Endothelial cell of umbilical vein (primary cell): ENCODE measurements around the gene ARMC7. TPM values are rescaled to one million over a fixed set of nuclear protein-coding genes. Genes with fewer than 3 reads are reported as not detected.

Source experiments
- BruUV-seq: library from RNA; stranded (reverse); fragments of 400-500 nt; replicated peaks from 2 replicates; lab custom pipeline; 2021; lab: Mats Ljungman, UMichigan
- CTCF ChIA-PET: fragments of 300-600, 350-600 bp; sonication (Branson Sonifier 250); formaldehyde crosslinking; loops from one replicate; lab custom pipeline; 2021; ENCODE audit warnings: antibody characterized with exemption, inconsistent platforms; lab: Charles Lee
- POLR2A ChIA-PET: fragments of 300-600, 350-600 bp; sonication (Branson Sonifier 250); formaldehyde crosslinking; loops from one replicate; lab custom pipeline; 2021; ENCODE audit warnings: antibody characterized with exemption, inconsistent platforms; lab: Charles Lee
- DNase-seq: peaks from one replicate; pipeline ENCODE4 v3.0.0-alpha.2; 2011; ENCODE audit warnings: low read depth, low spot score
- FAIRE-seq: peaks from 2 replicates; lab custom pipeline; 2011; peaks lifted over from hg19 to GRCh38; lab: Jason Lieb, UNC
- H2AFZ ChIP-seq: 2 replicates; pipeline ENCODE4 v1.6.0; 2012; ENCODE audit warnings: low read depth, low read length, control low read depth, inconsistent platforms
- H3K27ac ChIP-seq: 2 replicates; pipeline ENCODE4 v1.5.1; 2011; ENCODE audit warnings: low read depth, mild to moderate bottlenecking, control low read depth, low read length, moderate library complexity; ENCODE audit not compliant: insufficient read depth
- H3K27me3 ChIP-seq, 2 experiments: 2 replicates each; pipeline versions ENCODE4 v1.6.0 to v1.6.1; 2011; ENCODE audit warnings: low read length in 2 of 2, mixed read lengths in 1 of 2; ENCODE audit not compliant: control insufficient read depth in 2 of 2, insufficient read depth in 2 of 2
- H3K36me3 ChIP-seq, 2 experiments: 2 replicates in 1 of 2; 3 replicates in 1 of 2; pipeline ENCODE4 v1.5.1; 2011; ENCODE audit warnings: low read length in 2 of 2, mild to moderate bottlenecking in 1 of 2, moderate library complexity in 1 of 2; ENCODE audit not compliant: control insufficient read depth in 2 of 2, insufficient read depth in 2 of 2; ENCODE audit errors: extremely low read depth in 1 of 2
- H3K4me1 ChIP-seq: 3 replicates; pipeline ENCODE4 v1.5.1; 2011; ENCODE audit warnings: mild to moderate bottlenecking, low read length; ENCODE audit not compliant: control insufficient read depth, insufficient read depth; ENCODE audit errors: extremely low read depth
- H3K4me2 ChIP-seq: 2 replicates; pipeline ENCODE4 v1.6.1; 2011; ENCODE audit warnings: low read length, control low read depth, mixed read lengths; ENCODE audit not compliant: insufficient read depth
- H3K4me3 ChIP-seq, 3 experiments: fragments of 200-600 bp in 1 of 3; sonication (generic), shearing (Covaris generic) in 1 of 3; replicated peaks in 1 of 3; 2 replicates each; pipeline ENCODE4 v1.5.1; 2011 to 2016; ENCODE audit warnings: control low read depth in 3 of 3, low read length in 3 of 3, mild to moderate bottlenecking in 2 of 3, inconsistent platforms in 1 of 3, low read depth in 1 of 3, moderate library complexity in 1 of 3; ENCODE audit not compliant: insufficient read depth in 1 of 3
- H3K79me2 ChIP-seq: 2 replicates; pipeline ENCODE4 v1.6.0; 2012; ENCODE audit warnings: low read length, inconsistent platforms; ENCODE audit not compliant: control insufficient read depth, insufficient read depth
- H3K9ac ChIP-seq: replicated peaks from 2 replicates; pipeline ENCODE3; 2011; ENCODE audit warnings: low read length, control low read depth; ENCODE audit not compliant: insufficient read depth; ENCODE audit errors: extremely low read depth
- H3K9me1 ChIP-seq: replicated peaks from 3 replicates; pipeline ENCODE4 v1.6.0; 2011; ENCODE audit warnings: mild to moderate bottlenecking, low read length; ENCODE audit not compliant: control insufficient read depth, insufficient read depth; ENCODE audit errors: extremely low read depth
- H3K9me3 ChIP-seq: replicated peaks from 2 replicates; pipeline ENCODE4 v1.5.1; 2012; ENCODE audit warnings: low read length, inconsistent platforms; ENCODE audit not compliant: control insufficient read depth, insufficient read depth
- H4K20me1 ChIP-seq: replicated peaks from 2 replicates; pipeline ENCODE3; 2011; ENCODE audit warnings: mild to moderate bottlenecking, low read length; ENCODE audit not compliant: control insufficient read depth, insufficient read depth; ENCODE audit errors: extremely low read depth
- CTCF ChIP-seq, 2 donors: IDR thresholded peaks; 1 replicate in 1 of 2; 2 replicates in 1 of 2; pipeline ENCODE4 v1.5.1; 2011; ENCODE audit warnings: low read length in 2 of 2, mild to moderate bottlenecking in 2 of 2, moderate library complexity in 2 of 2, control low read depth in 1 of 2, inconsistent platforms in 1 of 2, low read depth in 1 of 2; ENCODE audit not compliant: insufficient read depth in 1 of 2; ENCODE audit errors: extremely low read depth in 1 of 2
- EZH2 ChIP-seq: IDR thresholded peaks from 2 replicates; pipeline ENCODE4 v1.6.1; 2012; ENCODE audit warnings: borderline replicate concordance, low read depth, mild to moderate bottlenecking, moderate library complexity, low read length, inconsistent platforms; ENCODE audit not compliant: severe bottlenecking
- FOS ChIP-seq: IDR thresholded peaks from 2 replicates; pipeline ENCODE4 v1.6.1; 2011; ENCODE audit warnings: mild to moderate bottlenecking, low read length, moderate library complexity, borderline replicate concordance; ENCODE audit not compliant: insufficient read depth
- GATA2 ChIP-seq: IDR thresholded peaks from 2 replicates; pipeline ENCODE4 v1.7.0; 2011; ENCODE audit warnings: low read depth, mild to moderate bottlenecking, moderate library complexity, mixed read lengths, low read length; ENCODE audit not compliant: insufficient read length, insufficient read depth
- JUN ChIP-seq: IDR thresholded peaks from 2 replicates; pipeline ENCODE4 v1.6.1; 2011; ENCODE audit warnings: borderline replicate concordance, low read depth; ENCODE audit not compliant: insufficient read length, insufficient read depth
- MYC ChIP-seq: IDR thresholded peaks from one replicate; pipeline ENCODE4 v1.6.1; 2011; ENCODE audit warnings: mild to moderate bottlenecking, low read depth, low read length
- POLR2A ChIP-seq: IDR thresholded peaks from 2 replicates; pipeline ENCODE4 v1.6.1; 2012; ENCODE audit warnings: low read depth, mild to moderate bottlenecking, control low read depth, low read length
- POLR2AphosphoS5 ChIP-seq: IDR thresholded peaks from 2 replicates; pipeline ENCODE4 v1.6.1; 2012; ENCODE audit warnings: low read depth, mild to moderate bottlenecking, control low read depth, low read length, moderate library complexity; ENCODE audit not compliant: insufficient read depth
- dilution Hi-C: fragments of 300-500 bp; cut with MboI; formaldehyde crosslinking; loops from one replicate; pipeline ENCODE4 v1.15.0; 2019; ENCODE audit warnings: low sequenced_read_pairs; ENCODE audit not compliant: extremely low pct_ligation_motif_present
- intact Hi-C: fragments of 100-400 bp; cut with micrococcal nuclease; formaldehyde crosslinking; loops from one replicate; pipeline ENCODE4 v1.10.0; 2022
- polyA plus RNA-seq, 4 experiments: library from polyadenylated mRNA; depleted of rRNA in 3 of 4; stranded (reverse) in 3 of 4; unstranded in 1 of 4; fragments of >200 nt; gene quantifications; 2 replicates each; pipeline versions ENCODE4 v1.2.1 to v1.2.3, GENCODE V29; 2011 to 2012; ENCODE audit warnings: missing spikeins in 1 of 4
- total RNA-seq: library from RNA; stranded (reverse); gene quantifications from 2 replicates; pipeline ENCODE4 v1.2.3, GENCODE V29; 2021
- TF ChIP-seq, protein P1 (sequence below): IDR thresholded peaks from 2 replicates; pipeline ENCODE4 v1.6.1; 2011; ENCODE audit not compliant: insufficient read depth, insufficient read length

Gene ARMC7
- total and polyA plus RNA-seq, 2 donors (not counting 3 experiments of a cell fraction or from before 2014, with no cell fraction given), result 11.8 to 15.7 TPM

DNA sequence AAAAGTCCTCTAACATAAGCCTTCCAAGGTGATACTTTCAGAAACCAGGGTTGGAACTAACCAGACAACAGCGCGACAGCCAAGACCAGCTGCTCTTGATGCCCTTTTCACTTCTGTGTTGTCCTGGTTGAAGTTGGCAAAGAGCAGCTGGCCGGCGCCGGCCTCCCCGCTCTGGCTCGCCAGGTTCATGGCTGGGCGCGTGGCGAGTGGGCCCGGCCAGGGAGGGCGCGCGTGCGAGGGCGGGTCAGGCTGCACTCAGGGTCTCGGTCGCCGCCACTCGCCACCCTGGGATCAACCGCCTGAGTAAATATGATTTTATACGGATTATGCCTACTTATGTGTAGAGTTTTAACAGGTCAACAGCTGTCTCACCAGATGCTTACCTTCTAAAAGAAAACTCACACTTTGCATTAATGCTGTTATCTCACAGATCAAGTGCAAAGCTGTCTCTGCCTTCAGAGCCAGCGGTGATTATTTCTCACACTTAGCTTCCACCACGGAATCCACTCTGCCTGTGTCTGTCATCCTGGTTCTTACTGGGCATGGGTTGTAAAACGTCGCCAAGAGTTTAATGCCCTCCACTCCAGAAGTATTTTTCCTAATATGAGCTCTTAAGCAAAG, 49.2 kb upstream of the ARMC7 start:
- POLR2A ChIA-PET, result interaction anchor here (0.9 to 1.0 kb wide), 2 partner anchors 45 to 53 kb away, joined by 3 to 6 read pairs; no protein-coding TSS in a partner anchor
- intact Hi-C loops, result no loop called here
- H3K27ac ChIP-seq, result no peak overlapping the region

DNA sequence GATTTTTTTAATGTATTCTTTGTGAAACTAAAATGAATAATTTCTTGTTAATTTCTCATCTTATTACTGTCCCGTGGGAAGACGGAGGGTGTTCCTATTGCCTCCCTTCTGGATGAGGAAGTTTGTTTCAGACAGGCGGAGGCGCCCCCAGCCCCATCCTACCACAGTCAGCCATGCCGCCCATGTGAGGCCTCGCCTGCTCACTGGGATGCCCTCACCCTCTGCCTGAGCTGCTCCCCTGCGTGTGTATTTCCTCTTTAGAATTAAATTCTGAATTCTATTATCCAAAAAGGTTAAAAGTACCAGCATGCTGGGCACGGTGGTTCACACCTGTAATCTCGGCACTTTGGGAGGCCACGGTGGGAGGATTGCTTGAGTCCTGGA, 48.7 kb upstream of the ARMC7 start:
- dilution Hi-C loops (no loop called here), intact Hi-C loops (no loop called here)
- ChIA-PET CTCF (interaction anchor here (1.0 to 6.1 kb wide), 17 partner anchors 9 to 198 kb away, joined by 3 to 80 read pairs (median 13); partner anchors contain the start of genes ARMC7, NT5C and SLC16A5), POLR2A (no interaction called here)
- TF ChIP-seq CTCF (IDR thresholded peaks at IDR 0.05; ENCODE audit: extremely low read depth in 1 of 2, insufficient read depth in 1 of 2, low read depth in 1 of 2, low read length in 2 of 2) (no peak), POLR2AphosphoS5 (no peak), JUN (no peak), MYC (no peak), GATA2 (no peak), FOS (no peak), EZH2 (no peak), POLR2A (no peak)
- TF ChIP-seq, protein P1, sequence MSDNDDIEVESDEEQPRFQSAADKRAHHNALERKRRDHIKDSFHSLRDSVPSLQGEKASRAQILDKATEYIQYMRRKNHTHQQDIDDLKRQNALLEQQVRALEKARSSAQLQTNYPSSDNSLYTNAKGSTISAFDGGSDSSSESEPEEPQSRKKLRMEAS, result no peak
- FAIRE-seq (no peak), DNase-seq (no peak)
- Histone ChIP-seq H3K27ac (no peak overlapping the region), H3K36me3 (peaks cover 8 to 29% of the 10 kb centered on the region in 2 experiments), H3K9me3 (no peaks in the 10 kb centered on the region), H2AFZ (no peak overlapping the region), H3K9ac (no peak overlapping the region), H3K4me1 (peaks cover 6% of the 10 kb centered on the region), H3K4me3 (no peak overlapping the region), H3K27me3 (no peaks in the 10 kb centered on the region), H4K20me1 (no peaks in the 10 kb centered on the region), H3K9me1 (no peaks in the 10 kb centered on the region), H3K4me2 (no peak overlapping the region), H3K79me2 (no peaks in the 10 kb centered on the region)
- BruUV-seq, result no TSS peak

More for the DNA sequence above, 49.2 kb upstream of the ARMC7 start:
- no peak for FAIRE-seq
- peaks cover 8 to 29% of the 10 kb centered on the region in 2 experiments for H3K36me3 ChIP-seq
- BruUV-seq, result no TSS peak
- peaks cover 2% of the 10 kb centered on the region for H3K4me1 ChIP-seq
- H3K9ac ChIP-seq, result no peak overlapping the region
- dilution Hi-C loops, result no loop called here
- no peak overlapping the region for H3K4me2 ChIP-seq
- CTCF ChIA-PET, result interaction anchor here (0.9 to 6.1 kb wide), 32 partner anchors 9 to 210 kb away, joined by 3 to 80 read pairs (median 6); partner anchors contain the start of genes ARMC7, ATP5PD, KCTD2 and MIF4GD
- H3K79me2 ChIP-seq, result no peaks in the 10 kb centered on the region
- no peak for DNase-seq
- H3K4me3 ChIP-seq, result no peak overlapping the region
- H4K20me1 ChIP-seq, result no peaks in the 10 kb centered on the region
- H3K27me3 ChIP-seq, result no peaks in the 10 kb centered on the region
- H3K9me3 ChIP-seq, result no peaks in the 10 kb centered on the region
- no peak for TF ChIP-seq MYC
- no peaks in the 10 kb centered on the region for H3K9me1 ChIP-seq
- H2AFZ ChIP-seq, result no peak overlapping the region
